GM19395 (cell line): ENCODE results near the gene OR2J3.
"Not testable (repeated sequence)": the region's sequence is repeated elsewhere in the genome, so short reads cannot be mapped to it uniquely, and the experiment has no call there.

Experiments used
- ATAC-seq: cut with Tn5 transposase; IDR thresholded peaks from one replicate; pipeline ENCODE4 v1.9.1; 2021; ENCODE audit warnings: mild to moderate bottlenecking, moderate library complexity; ENCODE audit not compliant: unreplicated experiment

Gene OR2J3

DNA sequence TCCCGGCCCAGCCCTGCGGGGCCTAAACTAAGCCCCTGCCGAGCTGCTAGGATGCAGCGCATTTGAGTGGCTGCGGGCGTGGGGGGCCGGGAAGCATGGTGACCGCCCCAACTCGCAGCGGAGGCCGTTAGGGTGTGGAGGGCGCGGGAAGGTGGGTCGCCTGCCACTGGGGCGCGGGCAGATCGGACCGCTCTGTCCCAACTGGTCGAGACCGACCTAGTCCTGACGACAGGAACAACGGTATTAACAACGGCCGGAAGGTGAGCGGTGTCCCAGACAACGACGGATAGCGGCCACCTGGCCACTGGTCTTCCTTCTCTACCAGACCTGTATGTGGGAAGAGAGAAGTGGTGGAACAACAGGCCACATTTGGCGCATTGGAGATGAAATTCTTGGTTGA, 52.1 kb downstream of the OR2J3 start:
- ATAC-seq = not testable (repeated sequence)
